HepG2 (cell line): ENCODE data around the gene DDX31. TPM values are rescaled to one million over a fixed set of nuclear protein-coding genes. Genes with fewer than 3 reads are reported as not detected.
A peak's percentile ranks its signal among the peaks of the same experiment; 100 is the strongest.

ENCODE experiments used
- AHR ChIP-seq: IDR thresholded peaks from 2 replicates; pipeline ENCODE4 v1.6.1; 2018; ENCODE audit warnings: missing genetic modification reagents, missing compliant biosample characterization
- ARNTL ChIP-seq: sonication (generic); formaldehyde crosslinking; IDR thresholded peaks from 2 replicates; pipeline ENCODE4 v1.4.0; 2020; ENCODE audit warnings: mild to moderate bottlenecking, missing genetic modification reagents
- GLI4 ChIP-seq: sonication (generic); formaldehyde crosslinking; IDR thresholded peaks from 2 replicates; pipeline ENCODE4 v1.5.1; 2020; ENCODE audit warnings: missing genetic modification reagents, mild to moderate bottlenecking, moderate library complexity, borderline replicate concordance
- HDAC2 ChIP-seq: sonication (generic); formaldehyde crosslinking; IDR thresholded peaks from 2 replicates; pipeline ENCODE4 v1.4.0; 2020; ENCODE audit warnings: missing genetic modification reagents
- HNF4A ChIP-seq: sonication (generic); formaldehyde crosslinking; IDR thresholded peaks from 2 replicates; pipeline ENCODE4 v1.4.0; 2020; ENCODE audit warnings: missing genetic modification reagents
- HNRNPLL ChIP-seq: fragments of 200-400 bp; formaldehyde crosslinking; IDR thresholded peaks from 2 replicates; pipeline ENCODE4 v1.6.1; 2017; ENCODE audit warnings: mild to moderate bottlenecking, low read depth, low read length; ENCODE audit not compliant: poor library complexity, severe bottlenecking
- JUN ChIP-seq: sonication (generic); formaldehyde crosslinking; IDR thresholded peaks from 2 replicates; pipeline ENCODE4 v1.4.0; 2020; ENCODE audit warnings: mild to moderate bottlenecking, missing genetic modification reagents
- JUNB ChIP-seq: sonication (generic); formaldehyde crosslinking; IDR thresholded peaks from 2 replicates; pipeline ENCODE4 v1.8.0; 2022; ENCODE audit warnings: missing genetic modification reagents, mild to moderate bottlenecking, borderline replicate concordance
- KAT7 ChIP-seq: IDR thresholded peaks from 2 replicates; pipeline ENCODE4 v1.6.1; 2018; ENCODE audit warnings: borderline replicate concordance, missing compliant biosample characterization
- KLF12 ChIP-seq: sonication (generic); formaldehyde crosslinking; IDR thresholded peaks from 2 replicates; pipeline ENCODE4 v1.4.0; 2020; ENCODE audit warnings: missing genetic modification reagents, borderline replicate concordance
- MXD4 ChIP-seq: IDR thresholded peaks from 2 replicates; pipeline ENCODE4 v1.6.1; 2016; ENCODE audit warnings: mild to moderate bottlenecking, missing biosample characterization, missing genetic modification reagents
- NFE2L1 ChIP-seq: sonication (generic); formaldehyde crosslinking; IDR thresholded peaks from 2 replicates; pipeline ENCODE4 v1.4.0; 2020; ENCODE audit warnings: missing genetic modification reagents, mild to moderate bottlenecking, borderline replicate concordance
- POLR2A ChIP-seq, 2 experiments: IDR thresholded peaks; 2 replicates each; pipeline ENCODE4 v1.6.1; 2011; ENCODE audit warnings: low read depth in 2 of 2, low read length in 2 of 2, mild to moderate bottlenecking in 1 of 2, moderate library complexity in 1 of 2; ENCODE audit not compliant: insufficient read depth in 1 of 2
- SKI ChIP-seq: fragments of 450-650 bp; IDR thresholded peaks from one replicate; pipeline ENCODE4 v1.6.1; 2018; ENCODE audit warnings: mild to moderate bottlenecking; ENCODE audit not compliant: partially characterized antibody
- XRCC5 ChIP-seq: fragments of 200-400 bp; formaldehyde crosslinking; optimal IDR thresholded peaks from 2 replicates; pipeline ENCODE3; 2017; ENCODE audit warnings: mild to moderate bottlenecking, low read length
- ZBTB3 ChIP-seq: sonication (generic); formaldehyde crosslinking; IDR thresholded peaks from 2 replicates; pipeline ENCODE4 v1.4.0; 2020; ENCODE audit warnings: low read depth, mild to moderate bottlenecking, moderate library complexity, missing genetic modification reagents, borderline replicate concordance
- ZNF225 ChIP-seq: sonication (generic); formaldehyde crosslinking; IDR thresholded peaks from 2 replicates; pipeline ENCODE4 v1.4.0; 2020; ENCODE audit warnings: mild to moderate bottlenecking, missing genetic modification reagents
- ZNF235 ChIP-seq: sonication (generic); formaldehyde crosslinking; IDR thresholded peaks from 2 replicates; pipeline ENCODE4 v1.8.1; 2023; ENCODE audit warnings: mild to moderate bottlenecking, missing genetic modification reagents, borderline replicate concordance
- ZNF335 ChIP-seq: sonication (generic); formaldehyde crosslinking; IDR thresholded peaks from 2 replicates; pipeline ENCODE4 v1.4.0; 2020; ENCODE audit warnings: missing genetic modification reagents
- ZNF460 ChIP-seq: sonication (generic); formaldehyde crosslinking; IDR thresholded peaks from 2 replicates; pipeline ENCODE4 v1.5.1; 2020; ENCODE audit warnings: missing genetic modification reagents, mild to moderate bottlenecking, borderline replicate concordance
- ZNF660 ChIP-seq: sonication (generic); formaldehyde crosslinking; IDR thresholded peaks from 2 replicates; pipeline ENCODE4 v1.5.1; 2020; ENCODE audit warnings: mild to moderate bottlenecking, low read depth, missing genetic modification reagents, borderline replicate concordance
- ZNF724P ChIP-seq: sonication (generic); formaldehyde crosslinking; IDR thresholded peaks from 2 replicates; pipeline ENCODE4 v1.8.0; 2022; ENCODE audit warnings: missing genetic modification reagents, borderline replicate concordance
- ZNF761 ChIP-seq: sonication (generic); formaldehyde crosslinking; conservative IDR thresholded peaks from 2 replicates; pipeline ENCODE4 v1.4.0; 2020; ENCODE audit warnings: mild to moderate bottlenecking, missing genetic modification reagents
- ZSCAN25 ChIP-seq: sonication (generic); formaldehyde crosslinking; IDR thresholded peaks from 2 replicates; pipeline ENCODE4 v1.8.0; 2022; ENCODE audit warnings: mild to moderate bottlenecking, missing genetic modification reagents
- polyA plus RNA-seq, 8 experiments: library from polyadenylated mRNA; depleted of rRNA in 3 of 8; stranded (reverse) in 7 of 8; unstranded in 1 of 8; fragments of >200 nt; fragmentation: Illumina TruSeq in 4 of 8; extraction: Trizol in 4 of 8; gene quantifications; 2 replicates each; pipeline versions ENCODE4 v1.2.1 to v1.2.3, GENCODE V29; 2011 to 2016; ENCODE audit warnings: low read depth in 4 of 8, missing spikeins in 1 of 8, mixed read lengths in 1 of 8; ENCODE audit not compliant: insufficient read depth in 1 of 8
- total RNA-seq, 5 experiments: library from RNA; depleted of rRNA; stranded (reverse); fragments of >200 nt; fragmentation: Illumina TruSeq; extraction: Trizol; gene quantifications; 2 replicates each; pipeline ENCODE4 v1.2.3, GENCODE V29; 2016; ENCODE audit warnings: low read depth in 1 of 5
- TF ChIP-seq, protein P1 (sequence below): sonication (generic); formaldehyde crosslinking; IDR thresholded peaks from 2 replicates; pipeline ENCODE4 v1.4.0; 2020; ENCODE audit warnings: mild to moderate bottlenecking, missing genetic modification reagents, borderline replicate concordance
- TF ChIP-seq, protein P2 (sequence below): sonication (generic); formaldehyde crosslinking; conservative IDR thresholded peaks from 2 replicates; pipeline ENCODE4 v1.5.0; 2020; ENCODE audit warnings: missing genetic modification reagents

Gene DDX31
- total and polyA plus RNA-seq, 2 of the 13 experiments (the other 11 are each of a cell fraction or from before 2014, with no cell fraction given): 11.4 to 16.3 TPM

DNA sequence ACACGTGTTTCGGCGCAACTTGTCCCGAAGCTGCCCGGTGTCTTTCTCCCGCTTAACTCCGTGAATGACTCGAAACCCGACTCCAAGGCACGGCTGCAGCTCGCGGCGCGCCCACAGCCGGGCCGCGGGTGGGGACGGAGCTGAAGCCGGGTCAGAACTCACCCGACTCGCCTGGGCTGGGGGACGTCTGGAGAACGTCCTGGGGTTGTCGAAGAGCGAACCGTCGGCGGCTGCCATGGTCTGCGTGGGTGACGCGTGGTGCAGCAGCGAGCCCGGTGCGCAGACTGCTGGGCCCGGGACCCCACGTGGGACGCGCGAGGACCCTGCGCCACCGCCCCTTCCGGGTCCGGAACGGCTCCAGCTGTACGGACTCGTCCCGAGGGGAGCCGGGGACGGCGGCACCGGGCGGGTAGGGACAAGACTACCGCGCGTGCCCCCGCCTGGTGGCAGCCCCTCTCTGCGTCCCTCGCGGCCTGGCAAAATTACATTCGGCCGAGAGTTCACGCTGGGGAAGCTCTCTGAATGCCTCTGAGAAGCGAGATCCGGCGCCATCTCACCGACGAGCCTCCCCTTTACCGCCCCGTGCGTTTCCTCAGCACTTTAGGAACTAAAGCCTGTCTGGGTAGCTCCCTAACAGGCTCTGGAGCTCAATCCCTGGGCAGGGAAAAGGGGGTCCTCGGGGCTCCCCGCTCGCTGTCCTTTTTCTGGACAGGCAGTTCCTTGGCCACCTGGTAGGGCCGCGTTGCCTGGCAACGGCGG, at the start of gene DDX31 (continued):
- TF ChIP-seq ZNF335 (CRISPR knock-in tag) (peak; percentile 99), JUN (CRISPR knock-in tag) (no peak; the same call in 1 of the 2 replicates), ZNF724P (CRISPR knock-in tag) (0 out of 2 replicates have a peak, but pooled peaks have one; percentile 79), HNF4A (CRISPR knock-in tag) (peak; percentile 1; the same call in 1 of the 2 replicates), AHR (CRISPR knock-in tag) (peak; percentile 93; the same call in 1 of the 2 replicates), ZNF225 (CRISPR knock-in tag) (peak; percentile 97), NFE2L1 (peak; percentile 83; the same call in 1 of the 2 replicates), GLI4 (CRISPR knock-in tag) (peak; percentile 96; the same call in 1 of the 2 replicates), ZNF761 (CRISPR knock-in tag) (peak; percentile 83; the same call in 1 of the 2 replicates), HNRNPLL (peak; percentile 77), KLF12 (CRISPR knock-in tag) (peak; percentile 37; the same call in 1 of the 2 replicates), ARNTL (peak; percentile 84), XRCC5 (no peak), HDAC2 (CRISPR knock-in tag) (peak; percentile 77), ZNF460 (CRISPR knock-in tag) (peak; percentile 38; the same call in 1 of the 2 replicates), MXD4 (peak; percentile 99), ZNF660 (CRISPR knock-in tag) (no peak), JUNB (CRISPR knock-in tag) (peak; percentile 65; the same call in 1 of the 2 replicates), SKI (peak; percentile 11), ZNF235 (CRISPR knock-in tag) (0 out of 2 replicates have a peak, but pooled peaks have one; percentile 59), ZBTB3 (CRISPR knock-in tag) (0 out of 2 replicates have a peak, but pooled peaks have one; percentile 18), KAT7 (peak; percentile 71), ZSCAN25 (CRISPR knock-in tag) (peak; percentile 91), POLR2A (IDR thresholded peaks at IDR 0.05; ENCODE audit: insufficient read depth in 1 of 2, low read depth in 2 of 2, low read length in 2 of 2) (peak; percentile 44 to 81)
- TF ChIP-seq, protein P1, sequence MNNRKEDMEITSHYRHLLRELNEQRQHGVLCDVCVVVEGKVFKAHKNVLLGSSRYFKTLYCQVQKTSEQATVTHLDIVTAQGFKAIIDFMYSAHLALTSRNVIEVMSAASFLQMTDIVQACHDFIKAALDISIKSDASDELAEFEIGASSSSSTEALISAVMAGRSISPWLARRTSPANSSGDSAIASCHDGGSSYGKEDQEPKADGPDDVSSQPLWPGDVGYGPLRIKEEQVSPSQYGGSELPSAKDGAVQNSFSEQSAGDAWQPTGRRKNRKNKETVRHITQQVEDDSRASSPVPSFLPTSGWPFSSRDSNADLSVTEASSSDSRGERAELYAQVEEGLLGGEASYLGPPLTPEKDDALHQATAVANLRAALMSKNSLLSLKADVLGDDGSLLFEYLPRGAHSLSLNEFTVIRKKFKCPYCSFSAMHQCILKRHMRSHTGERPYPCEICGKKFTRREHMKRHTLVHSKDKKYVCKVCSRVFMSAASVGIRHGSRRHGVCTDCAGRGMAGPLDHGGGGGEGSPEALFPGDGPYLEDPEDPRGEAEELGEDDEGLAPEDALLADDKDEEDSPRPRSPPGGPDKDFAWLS: no peak
- TF ChIP-seq, protein P2, sequence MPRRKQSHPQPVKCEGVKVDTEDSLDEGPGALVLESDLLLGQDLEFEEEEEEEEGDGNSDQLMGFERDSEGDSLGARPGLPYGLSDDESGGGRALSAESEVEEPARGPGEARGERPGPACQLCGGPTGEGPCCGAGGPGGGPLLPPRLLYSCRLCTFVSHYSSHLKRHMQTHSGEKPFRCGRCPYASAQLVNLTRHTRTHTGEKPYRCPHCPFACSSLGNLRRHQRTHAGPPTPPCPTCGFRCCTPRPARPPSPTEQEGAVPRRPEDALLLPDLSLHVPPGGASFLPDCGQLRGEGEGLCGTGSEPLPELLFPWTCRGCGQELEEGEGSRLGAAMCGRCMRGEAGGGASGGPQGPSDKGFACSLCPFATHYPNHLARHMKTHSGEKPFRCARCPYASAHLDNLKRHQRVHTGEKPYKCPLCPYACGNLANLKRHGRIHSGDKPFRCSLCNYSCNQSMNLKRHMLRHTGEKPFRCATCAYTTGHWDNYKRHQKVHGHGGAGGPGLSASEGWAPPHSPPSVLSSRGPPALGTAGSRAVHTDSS (CRISPR knock-in tag): no peak
